ACHN (cell line): ENCODE results near the gene CTXND2.
A peak's percentile ranks its signal among the peaks of the same experiment; 100 is the strongest.
"Not testable (repeated sequence)": the region's sequence is repeated elsewhere in the genome, so short reads cannot be mapped to it uniquely, and the experiment has no call there.

Experiments used
- DNase-seq: peaks from one replicate; pipeline ENCODE4 v3.0.0-alpha.2; 2015
- in situ Hi-C: cut with HindIII; loops from 2 replicates; pipeline ENCODE4 v1.10.0; 2017; ENCODE audit warnings: low sequenced_read_pairs, low pct_ligation_motif_present, low pct_unique_long_range_greater_than_20kb

CTXND2 gene

GRCh38 chr1:150881331-150882070 is 5.4 kb upstream of the CTXND2 start:
- DNase-seq: no peak
- in situ Hi-C loops: no loop called here

- DNase-seq, in situ Hi-C loops: not testable (repeated sequence)
These were observed 3.8 kb upstream of the CTXND2 start for GRCh38 chr1:150883121-150883520.

GRCh38 chr1:150888727-150889126 is 1.8 kb downstream of the CTXND2 start:
- no peak for DNase-seq
- in situ Hi-C loops: no loop called here

GRCh38 chr1:150890033-150890416 is 3.1 kb downstream of the CTXND2 start:
- in situ Hi-C loops: no loop called here
- no peak for DNase-seq

GRCh38 chr1:150893336-150893913 is 6.5 kb downstream of the CTXND2 start:
- in situ Hi-C loops: no loop called here
- DNase-seq: no peak

- peak; percentile 29 for DNase-seq
- in situ Hi-C loops: no loop called here
These were observed 8.7 kb downstream of the CTXND2 start for GRCh38 chr1:150895618-150896017.

GRCh38 chr1:150899795-150900194 is 12.9 kb downstream of the CTXND2 start:
- in situ Hi-C loops, DNase-seq: not testable (repeated sequence)

- in situ Hi-C loops: no loop called here
- no peak for DNase-seq
These were observed 15.4 kb downstream of the CTXND2 start for GRCh38 chr1:150902346-150902745.

- in situ Hi-C loops: no loop called here
- DNase-seq: no peak
These were observed 15.8 kb downstream of the CTXND2 start for GRCh38 chr1:150902751-150903150.

GRCh38 chr1:150905301-150905700 is 18.4 kb downstream of the CTXND2 start:
- no peak for DNase-seq
- in situ Hi-C loops: no loop called here

- in situ Hi-C loops: no loop called here
These were observed 19.4 kb downstream of the CTXND2 start for GRCh38 chr1:150906329-150906728.

GRCh38 chr1:150906813-150907212 is 19.9 kb downstream of the CTXND2 start:
- DNase-seq: no peak

More at GRCh38 chr1:150906329-150906728, 19.4 kb downstream of the CTXND2 start:
- DNase-seq: no peak

GRCh38 chr1:150909585-150910180 is 22.7 kb downstream of the CTXND2 start:
- in situ Hi-C loops: no loop called here
- DNase-seq: no peak

More at GRCh38 chr1:150906813-150907212, 19.9 kb downstream of the CTXND2 start:
- in situ Hi-C loops: no loop called here

GRCh38 chr1:150912623-150913022 is 25.7 kb downstream of the CTXND2 start:
- no peak for DNase-seq
- in situ Hi-C loops: no loop called here

- no peak for DNase-seq
- in situ Hi-C loops: no loop called here
These were observed 30.5 kb downstream of the CTXND2 start for GRCh38 chr1:150917387-150917786.

- peak; percentile 92 for DNase-seq
- in situ Hi-C loops: no loop called here
These were observed 35.6 kb downstream of the CTXND2 start for GRCh38 chr1:150922519-150922975.

GRCh38 chr1:150925080-150925479 is 38.1 kb downstream of the CTXND2 start:
- in situ Hi-C loops: no loop called here

GRCh38 chr1:150926097-150926741 is 39.3 kb downstream of the CTXND2 start, which contains the start of gene SETDB1:
Gene SETDB1, plus strand, starts transcription at chr1:150926363. Its CDS starts 1,352 bp downstream, at chr1:150927715.
- peak; percentile 99 for DNase-seq
- in situ Hi-C loops: no loop called here

More at GRCh38 chr1:150925080-150925479, 38.1 kb downstream of the CTXND2 start:
- DNase-seq: no peak

- in situ Hi-C loops: no loop called here
- no peak for DNase-seq
These were observed 40.7 kb downstream of the CTXND2 start for GRCh38 chr1:150927624-150928023.
